AG08395 (cell line): ENCODE results near the gene SELENON.

Experiments used
- DNase-seq: peaks from one replicate; pipeline ENCODE4 v3.0.0; 2012; ENCODE audit warnings: mixed read lengths, low spot score

The SELENON gene

DNA sequence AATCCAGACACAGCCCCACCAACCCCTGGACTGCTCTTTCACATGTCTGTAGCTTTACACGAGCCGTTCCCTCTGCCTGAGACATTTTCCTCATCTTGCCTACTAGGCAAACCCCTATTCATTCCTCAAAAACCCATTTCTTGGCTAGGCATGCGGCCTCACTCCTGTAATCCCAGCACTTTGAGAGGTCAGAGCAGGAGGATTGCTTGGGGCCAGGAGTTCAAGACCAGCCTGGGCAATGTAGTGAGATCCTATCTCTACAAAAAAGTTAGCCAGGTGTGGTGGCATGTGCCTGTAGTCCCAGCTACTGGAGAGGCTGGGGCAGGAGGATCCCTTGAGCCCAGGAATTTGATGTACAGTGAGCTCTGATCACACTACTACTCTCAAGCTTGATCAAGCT lies 64.4 kb downstream of the SELENON start:
- no peak for DNase-seq

DNA sequence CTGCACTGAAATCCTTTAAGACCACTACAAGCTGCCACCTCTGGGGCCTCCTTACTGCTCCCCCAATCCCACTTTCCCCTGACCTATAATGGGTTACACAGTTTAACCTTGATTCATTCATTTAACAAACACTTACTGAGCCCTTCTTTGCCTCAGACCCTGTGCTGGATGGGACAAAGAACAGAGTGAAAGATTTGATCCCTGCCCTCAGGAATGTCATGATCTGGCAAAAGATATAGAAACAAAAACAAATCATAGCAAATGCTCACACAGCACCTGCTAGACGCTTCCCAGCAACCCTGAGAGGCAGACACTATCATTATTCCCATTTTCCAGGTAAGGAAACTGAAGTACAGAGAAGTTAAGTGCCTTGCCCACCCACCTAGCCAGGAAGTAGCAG lies 66.3 kb downstream of the SELENON start:
- DNase-seq = no peak

DNA sequence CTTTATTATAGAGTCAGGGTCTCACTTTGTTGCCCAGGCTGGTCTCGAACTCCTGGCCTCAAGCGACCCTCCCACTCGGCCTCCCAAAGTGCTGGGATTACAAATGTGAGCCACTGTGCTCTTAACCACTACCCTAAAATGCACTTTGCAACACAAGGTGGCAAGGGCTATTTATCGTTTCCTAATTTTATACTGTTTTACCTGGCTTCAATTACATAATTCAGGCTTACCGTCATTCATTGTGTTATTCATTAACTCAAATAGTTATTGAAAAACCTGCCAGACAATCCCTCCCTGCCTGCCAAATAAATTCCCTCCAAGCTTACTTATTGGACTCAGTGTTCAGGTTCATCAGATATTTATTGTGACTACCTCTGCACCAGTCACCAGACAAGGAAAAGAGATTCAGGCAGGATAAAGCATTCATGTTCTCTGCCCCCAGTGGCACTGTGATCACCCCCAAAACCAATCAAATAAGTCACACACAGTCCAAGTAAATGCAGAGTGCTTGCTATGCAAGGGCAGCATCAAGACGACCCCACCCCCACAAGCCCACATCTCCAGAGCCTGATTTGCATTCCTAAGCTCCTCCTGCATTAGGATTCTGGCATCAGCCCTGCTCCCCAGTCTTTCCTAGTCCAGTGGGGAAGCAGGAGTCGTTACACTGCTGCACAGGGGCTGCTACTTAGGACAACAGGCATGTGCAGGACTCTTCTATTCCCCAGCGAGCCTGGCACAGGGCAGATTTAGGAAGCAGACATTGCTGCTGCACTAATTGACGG lies 67.4 kb downstream of the SELENON start:
- DNase-seq = no peak
